Right renal cortex interstitium (tissue), 3 donors: ENCODE measurements around the gene CNRIP1. TPM values are rescaled to one million over a fixed set of nuclear protein-coding genes. Genes with fewer than 3 reads are reported as not detected.
A peak's percentile ranks its signal among the peaks of the same experiment; 100 is the strongest.

Source experiments
- DNase-seq, 3 donors: peaks; one replicate each; pipeline ENCODE4 v3.0.0-alpha.2; 2013; ENCODE audit warnings: low read depth in 3 of 3, low spot score in 2 of 3
- polyA plus RNA-seq, 3 donors: library from polyadenylated mRNA; unstranded; fragments of 120-200 nt; gene quantifications; one replicate each; pipeline ENCODE4 v1.2.1, GENCODE V29; 2013; ENCODE audit not compliant: insufficient read length in 3 of 3

CNRIP1 gene
- polyA plus RNA-seq, 3 donors, result 23.8 to 26.0 (median 24.2) TPM

DNA sequence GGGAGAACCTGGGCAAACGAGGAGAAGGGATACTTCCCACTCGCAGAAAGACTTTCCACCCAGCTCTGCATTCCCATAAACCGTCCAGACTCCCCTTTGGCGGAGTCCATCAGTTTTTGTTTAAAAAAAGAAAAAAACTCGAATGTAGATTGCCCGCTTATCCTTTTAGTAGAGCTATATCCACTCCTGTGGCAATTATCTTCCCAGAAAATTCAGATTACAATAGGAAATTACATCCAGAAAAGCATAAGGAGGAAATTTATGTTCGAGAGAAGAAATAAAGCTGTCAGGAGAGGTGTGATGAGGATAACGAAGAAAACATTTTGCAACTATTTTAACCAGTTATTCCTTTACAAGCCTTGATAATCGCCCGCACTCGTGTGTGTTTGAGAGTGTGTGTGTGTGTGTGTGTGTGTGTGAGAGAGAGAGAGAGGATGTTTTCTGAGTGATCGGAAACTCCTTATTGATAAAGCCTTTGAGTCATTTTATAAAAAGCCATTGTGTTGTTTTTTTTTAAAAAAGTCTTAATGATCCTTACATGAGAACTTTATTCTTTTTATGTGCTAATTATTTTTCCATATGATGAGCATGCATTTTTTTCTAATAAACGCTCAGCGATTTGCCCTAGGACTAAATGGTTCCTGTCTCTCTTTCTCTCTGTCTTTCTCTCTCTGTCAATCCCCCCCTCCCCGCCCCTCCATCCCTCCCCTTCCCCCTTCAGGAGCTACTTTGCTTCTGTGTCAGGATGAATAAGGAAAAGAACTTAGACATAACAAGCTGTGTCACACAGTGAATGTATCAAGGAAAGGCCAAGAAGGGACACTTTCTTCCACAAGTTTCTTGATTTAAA lies 66.3 kb downstream of the CNRIP1 start:
- DNase-seq, result peak in 2 of 3 donors; percentile 25 to 40

DNA sequence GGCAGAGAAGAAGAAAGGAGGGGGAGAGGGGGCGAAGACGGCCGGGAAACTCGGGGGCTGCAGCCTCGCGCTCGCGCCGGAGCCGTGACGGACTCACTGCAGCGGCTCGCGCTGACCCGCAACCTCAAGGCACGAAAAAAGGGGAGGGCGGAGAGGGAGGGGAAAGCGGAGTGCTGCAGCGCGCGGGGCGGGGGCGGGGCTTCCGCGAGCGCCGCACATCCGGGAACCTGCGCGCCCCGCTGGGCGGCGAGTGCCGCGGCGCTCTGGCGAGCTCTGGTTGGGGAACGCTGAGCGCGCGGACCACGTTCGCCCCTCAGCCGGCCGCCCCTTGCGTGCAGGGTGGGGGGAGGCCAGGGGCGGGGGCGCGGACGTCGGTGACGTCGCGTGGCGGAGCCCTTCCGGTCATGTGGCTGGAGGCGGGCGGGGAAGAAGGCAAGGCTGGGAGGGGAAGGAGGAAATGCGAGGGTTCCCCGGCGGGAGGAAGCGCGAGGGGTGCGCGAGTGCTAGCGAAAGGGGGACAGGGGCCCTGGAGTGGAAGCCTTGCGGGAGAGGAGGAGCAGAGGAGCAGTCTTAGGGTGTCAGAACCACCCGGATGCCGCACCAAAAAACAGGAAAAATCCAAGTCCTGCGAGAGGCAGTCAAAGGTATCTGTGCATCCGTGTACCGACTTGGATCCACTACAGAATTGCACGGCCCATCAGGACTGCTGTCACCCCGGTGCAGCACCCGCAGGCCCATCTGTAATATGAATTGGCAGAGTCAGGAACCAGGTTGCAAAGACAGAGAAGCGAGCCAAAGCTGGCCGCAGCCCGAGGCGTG lies 67.1 kb downstream of the CNRIP1 start, which contains the start of gene PPP3R1:
Gene PPP3R1, minus strand, starts transcription at position 133 of the 819 bp plus-strand sequence. CDS start 405 bp downstream, outside the sequence.
- peak; percentile 72 to 92 (median 88) for DNase-seq

DNA sequence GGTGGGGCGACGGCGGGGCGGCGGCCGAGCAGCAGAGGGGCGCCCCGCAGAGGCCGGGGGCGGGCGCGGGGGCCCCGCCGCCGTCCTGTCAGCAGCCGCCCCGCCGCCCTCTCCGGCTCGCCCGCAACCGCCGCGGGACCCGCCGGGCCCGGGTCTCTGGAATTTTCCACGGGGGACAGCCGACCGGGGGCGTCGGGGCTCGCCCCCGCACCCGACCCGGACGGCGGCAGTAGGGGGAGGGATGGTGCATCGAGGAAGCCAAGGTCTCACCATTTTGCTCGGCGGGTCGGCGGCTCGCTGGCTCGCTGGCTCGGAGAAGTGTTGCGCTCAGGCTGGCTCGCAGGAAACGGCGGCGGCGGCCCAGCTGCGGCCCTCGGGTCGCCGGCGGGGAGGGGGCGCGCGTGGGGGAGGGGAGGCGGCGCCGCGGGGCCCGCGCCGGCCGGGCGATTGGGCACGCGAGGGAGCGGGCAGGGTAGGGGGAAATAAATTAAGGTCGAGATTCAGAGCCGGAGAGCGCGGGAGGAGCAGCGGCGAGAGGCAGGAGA lies 67.8 kb downstream of the CNRIP1 start:
- no peak for DNase-seq

DNA sequence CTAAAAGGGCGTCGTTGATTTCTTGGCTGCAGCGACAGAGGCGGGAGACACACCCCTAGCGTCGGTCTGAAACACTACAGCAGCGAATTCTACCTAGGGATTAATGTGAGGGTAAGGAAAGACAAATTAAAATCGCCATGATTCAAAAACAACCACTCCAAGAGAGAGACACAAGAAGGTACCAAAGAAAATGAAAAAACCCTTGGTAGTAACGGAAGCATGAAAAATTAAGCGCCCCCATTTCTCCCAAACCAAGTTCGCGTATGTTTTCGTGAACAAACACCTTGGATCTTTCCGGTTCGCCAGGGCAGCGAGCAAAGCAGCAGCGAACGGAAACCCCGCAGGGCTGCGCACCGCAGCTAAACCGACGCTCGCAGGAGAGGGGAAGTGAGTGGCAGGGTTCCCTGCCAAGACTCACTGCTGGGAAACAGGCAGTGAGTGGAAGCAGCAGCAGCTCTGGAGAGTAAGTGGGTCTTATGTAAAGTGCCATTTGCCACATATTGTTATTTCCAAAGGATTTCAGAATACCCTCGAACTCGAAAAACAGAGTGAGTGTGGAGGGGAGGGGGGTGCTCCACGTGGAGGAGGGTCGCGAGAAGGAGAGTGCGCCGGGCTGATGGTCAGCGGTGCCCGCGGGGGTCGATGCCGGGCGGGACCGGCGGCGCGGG lies 68.4 kb downstream of the CNRIP1 start:
- peak; percentile 57 to 71 (median 58) for DNase-seq

DNA sequence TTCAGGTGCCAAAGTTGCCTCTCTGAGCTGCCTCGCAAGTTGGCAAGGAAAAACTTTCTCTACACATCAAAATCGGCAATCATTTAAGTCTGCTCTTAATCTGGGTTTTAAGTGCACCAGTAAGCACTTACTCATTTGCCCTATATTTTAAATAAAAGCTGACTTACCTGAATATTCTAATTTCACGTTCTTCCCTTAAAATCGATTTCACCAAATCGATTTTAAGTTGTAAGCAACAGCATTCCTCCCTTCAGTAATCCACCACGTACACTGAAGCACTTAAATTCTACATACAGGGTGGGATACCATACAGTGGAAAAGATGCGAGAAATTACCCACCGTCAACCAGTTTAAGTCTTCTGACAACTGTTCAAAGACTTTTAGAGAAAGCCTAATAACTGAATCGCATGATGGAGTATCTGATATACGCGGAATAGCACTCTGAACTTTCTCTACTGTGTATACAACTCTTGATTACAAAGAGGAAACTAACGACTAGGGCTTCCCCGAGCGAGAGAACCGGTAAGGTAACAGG lies 69.0 kb downstream of the CNRIP1 start:
- DNase-seq, result no peak

DNA sequence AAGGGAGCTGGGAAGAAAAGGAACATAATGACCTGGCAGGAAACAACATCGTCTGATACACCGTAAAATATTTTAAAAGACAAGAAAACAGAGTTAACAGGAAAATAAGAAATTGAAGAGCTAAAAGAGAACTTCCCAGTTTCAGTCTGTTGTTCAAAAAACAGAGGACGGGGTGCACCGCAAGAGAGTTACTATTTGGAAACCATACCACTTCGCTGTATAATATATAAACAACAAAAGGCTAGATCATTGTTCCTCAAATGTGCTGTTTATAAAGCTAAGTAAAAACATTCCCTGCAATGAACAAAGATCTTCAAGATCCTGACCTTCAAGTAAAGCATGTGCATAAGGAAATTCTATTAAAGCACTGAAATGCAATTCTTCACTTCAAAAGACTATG lies 69.6 kb downstream of the CNRIP1 start:
- DNase-seq, result no peak

DNA sequence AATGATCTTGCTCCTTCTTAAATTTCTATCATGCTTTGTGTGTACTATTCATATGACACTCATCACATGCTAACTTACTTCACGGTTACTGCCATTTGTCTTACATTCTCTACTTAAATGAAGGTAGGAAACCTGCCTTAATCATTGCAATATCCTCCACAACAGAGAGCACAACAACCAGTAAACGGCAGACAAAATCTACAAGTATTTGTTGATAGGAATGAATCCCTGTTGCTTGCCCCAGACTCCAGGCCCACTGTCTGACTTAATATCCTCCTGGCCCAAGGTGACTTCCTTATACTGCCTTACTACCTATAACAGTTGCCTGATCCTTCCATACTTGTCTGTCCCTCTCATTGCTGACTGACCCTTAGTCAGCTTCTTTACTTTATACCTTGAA lies 70.9 kb downstream of the CNRIP1 start:
- no peak for DNase-seq

DNA sequence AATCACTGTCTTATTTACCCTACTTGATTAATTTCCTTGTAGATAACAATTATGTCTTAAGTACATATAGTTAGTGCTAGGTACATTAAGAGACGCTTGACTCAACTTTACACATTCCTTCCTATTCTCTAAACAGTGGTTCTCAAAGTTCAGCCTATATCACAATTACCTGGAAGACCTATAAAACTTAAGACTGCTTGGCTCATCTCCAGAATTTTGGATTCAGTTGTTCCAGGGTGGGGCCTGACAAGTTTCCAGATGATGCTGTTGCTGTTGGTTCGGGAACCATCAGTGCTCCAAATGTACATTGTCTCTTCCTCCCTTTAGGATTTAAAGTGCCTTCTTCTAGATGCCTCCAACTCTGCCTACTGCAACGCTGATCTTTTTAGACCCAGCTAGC lies 71.4 kb downstream of the CNRIP1 start:
- no peak for DNase-seq

DNA sequence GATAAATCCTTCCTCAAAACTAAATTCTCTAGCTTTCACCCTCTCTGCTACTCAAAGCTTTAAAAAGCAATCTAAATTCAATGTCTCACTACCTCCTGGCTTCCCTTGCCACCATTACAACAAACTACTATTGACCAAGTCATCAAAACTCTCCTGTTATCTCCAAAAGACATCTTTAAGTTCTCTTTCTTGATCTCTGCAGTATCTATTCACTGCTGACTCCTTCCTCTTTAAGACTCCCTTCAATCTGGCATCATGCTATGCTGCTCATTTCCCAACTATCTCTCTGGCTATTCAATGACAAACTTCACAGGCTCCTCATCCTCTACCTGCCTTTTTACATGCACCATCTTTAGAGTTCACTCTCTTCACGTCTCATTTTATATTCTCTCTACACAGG lies 73.4 kb downstream of the CNRIP1 start:
- DNase-seq, result no peak

DNA sequence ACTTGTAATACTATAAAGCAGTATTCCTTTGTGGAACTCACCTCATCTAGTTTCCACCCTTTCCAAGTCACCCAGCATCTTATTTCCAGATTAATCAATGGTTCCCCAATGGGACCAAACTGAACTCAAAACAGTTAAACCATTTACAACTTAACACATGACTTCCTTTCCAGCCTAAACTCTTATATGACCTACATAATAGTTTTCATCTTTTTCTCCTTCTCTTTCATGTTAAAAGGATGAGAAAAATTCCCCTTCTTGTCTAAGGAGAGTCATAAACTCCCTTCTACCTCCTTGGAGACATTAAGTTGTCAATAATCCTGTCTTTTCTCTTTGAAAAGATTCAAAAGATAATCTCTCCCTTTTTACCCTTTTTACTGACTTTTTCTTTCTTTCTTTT lies 74.1 kb downstream of the CNRIP1 start:
- no peak for DNase-seq

DNA sequence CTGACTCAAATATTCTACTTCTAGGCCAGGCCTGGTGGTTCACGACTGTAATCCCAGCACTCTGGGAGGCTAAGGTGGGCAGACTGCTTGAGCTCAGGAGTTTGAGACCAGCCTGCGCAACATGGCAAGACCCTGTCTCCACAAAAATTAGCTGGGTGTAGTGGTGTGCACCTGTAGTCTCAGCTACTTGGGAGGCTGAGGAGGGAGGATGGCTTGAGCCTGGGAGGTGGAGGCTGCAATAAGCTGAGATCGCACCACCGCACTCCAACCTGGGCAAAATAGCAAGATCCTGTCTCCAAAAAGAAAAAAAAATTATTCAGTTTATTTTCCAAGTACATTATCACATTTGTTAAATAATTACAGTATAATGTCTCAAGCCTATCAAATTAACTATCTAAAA lies 74.7 kb downstream of the CNRIP1 start:
- no peak for DNase-seq

DNA sequence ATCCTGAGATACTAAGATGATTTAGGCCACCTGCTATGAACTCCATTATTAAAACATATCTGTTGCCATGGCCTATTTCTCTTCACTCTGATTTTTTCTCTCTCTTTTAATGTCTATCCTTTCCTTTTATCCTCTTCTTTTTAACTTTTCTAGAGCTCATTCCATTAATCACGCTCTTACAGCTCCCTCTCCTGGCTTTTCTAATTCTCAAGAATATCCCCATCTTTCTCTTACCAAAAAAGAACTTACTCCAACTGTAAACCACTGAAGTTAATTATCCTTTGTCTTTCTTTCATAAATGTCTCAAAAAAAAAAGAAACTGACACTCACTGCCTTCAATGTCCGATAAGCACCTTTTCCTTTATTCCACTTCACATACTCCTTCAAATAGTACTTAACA lies 75.3 kb downstream of the CNRIP1 start:
- no peak for DNase-seq

Other genes with a start within 250 kb of the CNRIP1 start
- gene PNO1, start 162.1 kb downstream of the CNRIP1 start, polyA plus RNA-seq, result 10 to 100 TPM; 14.3 to 17.0 (median 16.9) TPM
- 10 to 100 TPM; 59.7 to 64.7 (median 62.8) TPM for gene PPP3R1, start 67.4 kb downstream of the CNRIP1 start, polyA plus RNA-seq
- 1 to 10 TPM; 6.9 to 10.0 (median 7.4) TPM for gene PLEK, start 45.3 kb upstream of the CNRIP1 start, polyA plus RNA-seq
- 1 to 10 TPM; 1.7 to 2.0 (median 1.7) TPM for gene FBXO48, start 147.3 kb upstream of the CNRIP1 start, polyA plus RNA-seq
- 1 to 10 TPM; 3.5 to 4.1 (median 3.9) TPM for gene APLF, start 147.6 kb upstream of the CNRIP1 start, polyA plus RNA-seq